NCI-H187 (cell line): ENCODE results near the gene FOXD1.
A peak's percentile ranks its signal among the peaks of the same experiment; 100 is the strongest.

Source experiments
- DNase-seq, 2 experiments: peaks; one replicate each; lab custom pipeline; 2025; lab: John Stamatoyannopoulos, UW

FOXD1 gene

DNA sequence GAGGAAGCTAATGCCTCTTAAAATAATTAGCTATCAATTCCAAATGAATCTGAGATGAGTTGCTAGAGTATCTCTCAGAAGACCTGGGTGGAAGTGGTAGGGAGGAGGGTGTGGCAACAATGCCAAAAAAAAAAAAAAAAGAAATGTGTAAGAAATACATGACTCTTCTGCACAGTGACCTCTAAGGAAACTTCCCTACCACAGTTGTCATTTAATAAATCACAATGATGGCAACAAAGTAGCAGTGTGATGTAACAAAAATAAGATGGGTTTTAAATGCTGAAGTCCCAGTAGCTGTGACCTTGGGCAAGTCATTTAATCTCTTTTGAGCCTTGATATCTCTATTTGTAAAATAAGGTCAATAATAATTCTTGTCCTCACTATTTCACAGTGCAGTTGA, 7.2 kb downstream of the FOXD1 start:
- no peak for DNase-seq

DNA sequence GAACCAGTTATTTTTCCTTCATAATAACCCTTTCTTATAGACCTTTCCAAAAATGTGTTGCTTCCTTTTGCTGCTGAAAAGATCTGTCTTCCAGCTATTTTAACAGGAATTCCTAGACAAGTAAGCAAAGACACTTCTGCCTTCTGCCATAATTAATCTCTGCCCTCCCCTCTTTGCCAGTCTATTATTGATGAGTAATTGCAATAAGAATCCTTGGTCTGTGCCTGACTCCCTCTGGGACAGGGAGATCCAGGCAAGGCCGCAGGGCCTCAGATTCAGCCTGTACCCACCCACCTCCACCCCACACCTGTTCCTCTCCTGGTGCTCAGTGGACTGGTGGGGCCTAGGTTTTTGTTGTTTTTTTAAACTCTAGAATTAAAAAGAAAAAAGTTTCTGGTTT, 8.3 kb downstream of the FOXD1 start:
- DNase-seq = no peak

DNA sequence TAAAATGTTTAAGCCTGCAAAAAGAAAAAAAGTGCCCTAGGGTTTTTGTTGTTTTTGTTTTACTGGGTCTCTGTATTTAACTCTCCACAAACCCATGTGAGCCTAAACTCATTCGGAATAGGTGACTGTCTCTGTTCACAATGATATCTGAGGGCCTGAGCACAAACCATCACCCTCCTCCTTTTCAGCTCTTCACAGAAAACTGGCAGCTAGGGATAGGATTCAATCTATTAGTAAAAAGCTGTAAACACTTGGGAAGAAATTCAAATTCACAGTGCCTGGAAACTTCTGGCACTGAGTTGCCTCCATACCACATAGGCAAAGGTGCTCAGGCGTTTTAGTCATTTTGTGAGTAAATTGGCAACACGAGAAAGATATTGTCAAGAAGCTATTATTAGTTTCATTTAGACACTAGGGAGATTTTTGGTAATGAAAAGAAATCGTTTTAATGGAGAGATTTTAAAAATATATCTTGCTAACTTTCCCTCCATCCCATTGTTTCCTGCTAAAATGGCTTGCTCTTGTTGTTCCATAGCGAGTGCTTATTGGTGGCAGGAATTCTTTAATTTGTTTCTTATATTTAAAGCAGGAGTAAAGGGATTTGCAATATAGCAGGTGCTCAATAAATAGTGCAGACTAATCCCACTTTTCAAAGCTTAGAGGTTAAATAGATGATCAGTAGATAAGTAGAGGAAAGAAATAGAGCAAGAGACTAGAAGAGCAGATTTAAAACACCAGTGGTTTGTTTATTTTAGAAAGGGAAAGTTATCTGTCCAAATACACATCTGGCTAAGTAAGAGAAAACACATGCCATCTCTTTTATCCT, 9.7 kb downstream of the FOXD1 start:
- DNase-seq = no peak

DNA sequence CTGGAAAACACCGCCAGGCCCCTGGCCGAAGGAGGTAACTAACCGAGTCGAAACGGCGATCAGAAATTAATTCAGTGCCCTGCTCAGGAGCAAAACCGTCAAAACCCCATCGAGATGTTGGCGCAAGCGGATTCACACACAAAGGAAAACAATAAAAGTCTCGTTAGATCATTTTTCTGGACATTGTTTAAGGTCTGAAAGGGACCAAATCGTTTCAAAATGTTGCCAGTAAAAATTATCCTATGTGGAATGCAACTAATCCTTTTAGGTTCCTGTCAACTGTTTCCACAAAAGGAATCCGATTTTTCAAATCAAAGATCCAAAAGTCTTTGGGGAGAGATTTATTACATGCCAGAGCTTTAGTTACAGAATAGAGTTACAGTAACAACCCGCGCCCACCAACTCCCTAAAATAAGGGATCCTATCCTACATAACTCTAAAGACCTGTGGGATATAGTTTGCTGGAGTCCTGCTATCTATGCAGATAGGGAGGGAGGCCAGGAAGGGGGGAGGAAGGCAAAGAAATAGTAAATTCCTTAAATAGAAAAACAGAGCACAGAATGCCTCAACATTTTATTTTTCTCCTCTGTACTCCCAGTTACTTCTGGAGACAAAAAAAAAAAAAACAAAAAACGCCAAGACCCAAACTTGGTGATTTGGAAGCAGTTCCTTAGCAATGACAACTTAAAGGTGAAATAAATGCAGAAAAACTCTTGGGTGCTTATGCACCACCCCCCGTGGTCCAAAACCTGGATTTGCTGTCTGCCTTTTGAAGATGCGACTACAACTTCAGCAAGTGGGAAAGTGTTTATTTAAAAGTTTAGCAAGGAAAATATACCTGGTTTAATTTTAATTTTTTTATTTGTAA, 10.6 kb downstream of the FOXD1 start:
- no peak for DNase-seq

DNA sequence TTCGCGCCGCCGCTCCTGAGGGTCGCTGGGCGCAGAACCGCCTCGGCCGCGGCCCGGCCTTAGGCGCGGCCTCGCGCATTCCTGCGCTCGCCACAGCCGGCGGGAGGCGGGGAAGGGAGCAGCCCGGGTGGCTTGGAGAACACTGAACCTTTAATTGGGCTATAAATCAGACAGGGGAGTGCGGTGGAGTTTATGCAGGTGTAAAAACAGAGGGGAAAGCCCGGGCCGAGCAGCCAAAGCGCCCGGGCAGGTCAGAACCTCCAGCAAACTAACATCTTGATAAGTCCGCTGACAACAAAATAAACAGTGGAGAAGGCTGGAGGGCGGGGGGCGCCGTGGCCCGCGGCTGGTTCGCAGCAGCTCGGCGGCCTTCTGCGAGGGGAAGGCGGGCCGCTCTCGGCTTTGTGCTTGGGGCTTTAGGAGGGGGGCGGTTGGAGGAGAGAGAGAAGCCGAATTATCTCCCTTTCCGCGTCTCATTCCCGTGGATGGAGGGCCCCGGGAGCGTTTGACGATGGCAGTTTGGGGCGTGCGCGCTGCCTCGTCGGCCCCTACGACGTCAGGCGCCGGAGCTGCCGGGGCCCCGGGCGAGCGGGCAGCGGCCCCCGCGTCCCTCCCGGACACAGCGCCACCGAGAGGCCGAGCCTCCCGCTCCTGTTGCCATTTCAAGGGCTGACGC, 11.3 kb downstream of the FOXD1 start:
- DNase-seq = no peak

DNA sequence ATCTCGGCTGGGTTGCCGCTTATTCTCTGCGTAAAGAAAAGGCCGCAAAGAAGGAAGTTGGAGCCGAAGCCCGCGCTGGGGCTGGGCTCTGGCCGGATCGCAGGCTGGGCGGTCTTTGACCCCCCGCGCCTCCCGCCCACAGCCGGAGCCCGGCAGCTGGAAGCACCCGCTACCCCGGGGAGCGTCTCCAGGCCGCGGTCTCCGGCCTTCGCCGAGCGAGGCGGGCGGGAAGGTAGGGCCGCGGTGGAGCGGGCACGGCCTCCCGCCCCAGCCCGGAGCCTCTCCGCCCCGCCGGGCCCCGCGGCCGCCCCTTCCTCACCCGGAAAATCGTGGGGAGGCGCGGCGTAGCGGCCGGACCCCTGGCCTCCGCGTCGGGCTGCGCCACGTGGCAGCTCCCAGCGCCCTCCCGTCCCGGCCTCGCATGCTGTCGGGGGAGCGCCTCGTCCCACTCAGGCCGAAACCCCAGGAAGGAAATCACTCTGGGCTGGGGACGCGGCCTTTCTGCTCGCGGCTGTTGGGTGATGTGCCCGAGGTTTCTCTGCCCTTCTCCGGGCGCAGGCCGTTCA, 12.0 kb downstream of the FOXD1 start:
- no peak for DNase-seq

DNA sequence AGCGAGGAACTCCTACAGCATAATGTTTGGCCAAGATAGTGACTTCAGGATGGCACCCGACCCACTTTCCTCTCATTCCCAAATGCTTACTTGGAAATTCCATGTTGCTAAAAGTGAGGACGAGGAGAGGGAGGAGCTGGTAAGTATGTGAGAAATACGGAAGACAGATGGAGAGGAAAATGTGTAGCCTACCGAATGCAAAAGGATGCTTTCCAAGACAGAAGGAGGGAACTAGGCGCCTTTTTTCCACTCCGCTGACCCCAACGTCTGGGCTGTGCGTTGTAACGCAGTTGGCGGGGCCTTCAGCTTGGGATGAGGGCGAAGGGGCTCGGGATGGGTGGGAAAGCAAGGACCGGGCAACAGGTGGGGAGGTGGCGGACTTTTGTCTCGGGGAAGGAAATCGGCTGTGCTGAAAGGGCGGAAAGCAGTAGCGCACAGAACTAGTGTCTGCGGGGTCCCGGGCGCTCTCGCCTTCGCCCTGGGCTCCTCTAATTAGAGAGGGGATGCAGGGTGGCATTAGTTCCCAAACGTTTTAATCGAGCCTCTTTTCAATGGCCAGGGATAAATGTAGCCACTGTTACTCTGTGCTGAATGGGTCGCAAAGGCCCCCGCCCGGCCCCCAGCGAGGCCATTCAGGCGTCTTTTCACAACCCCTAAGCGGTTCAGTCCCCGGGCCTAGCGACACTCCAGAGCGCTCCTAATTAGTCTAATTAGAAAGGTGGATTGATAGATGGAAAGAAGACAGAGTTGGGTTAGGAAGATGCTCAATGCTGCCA, 12.6 kb downstream of the FOXD1 start:
- DNase-seq = no peak

DNA sequence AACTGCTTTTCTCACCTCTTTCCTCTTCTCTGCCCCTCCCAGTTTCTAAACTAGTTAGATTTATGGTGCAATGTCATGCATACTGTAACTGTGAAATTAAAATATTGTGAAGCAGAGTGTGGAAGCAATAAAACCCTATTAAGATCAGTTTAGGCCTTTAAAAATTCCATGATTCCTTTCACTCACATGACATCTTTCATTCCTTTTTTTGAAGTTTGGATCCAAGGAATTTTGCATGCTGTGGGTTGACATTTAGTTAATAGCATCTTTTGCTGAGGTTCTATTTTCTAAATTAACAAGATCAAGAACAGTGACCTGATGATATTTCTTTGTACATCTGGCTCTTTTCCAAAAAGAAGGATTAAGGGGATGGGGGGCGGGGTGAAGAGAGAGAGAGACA, 13.7 kb downstream of the FOXD1 start:
- no peak for DNase-seq

DNA sequence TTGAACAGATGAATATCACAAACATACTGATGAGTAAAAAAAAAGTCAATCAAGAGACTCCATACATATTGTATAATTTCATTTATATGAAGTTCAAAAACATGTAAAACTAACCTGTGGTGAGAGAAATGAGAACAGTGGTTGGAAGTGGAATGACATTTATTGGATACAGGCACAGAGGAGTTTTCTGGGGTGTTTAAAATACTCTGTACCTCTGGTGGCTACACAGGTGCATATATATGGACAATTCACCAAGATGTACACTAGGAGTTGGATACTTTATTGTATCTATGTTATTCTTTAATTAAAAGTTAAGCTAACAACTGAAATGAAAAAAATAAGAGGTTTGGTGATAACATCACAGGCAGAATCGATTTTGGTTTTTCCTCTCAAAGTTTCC, 14.1 kb downstream of the FOXD1 start:
- no peak for DNase-seq

DNA sequence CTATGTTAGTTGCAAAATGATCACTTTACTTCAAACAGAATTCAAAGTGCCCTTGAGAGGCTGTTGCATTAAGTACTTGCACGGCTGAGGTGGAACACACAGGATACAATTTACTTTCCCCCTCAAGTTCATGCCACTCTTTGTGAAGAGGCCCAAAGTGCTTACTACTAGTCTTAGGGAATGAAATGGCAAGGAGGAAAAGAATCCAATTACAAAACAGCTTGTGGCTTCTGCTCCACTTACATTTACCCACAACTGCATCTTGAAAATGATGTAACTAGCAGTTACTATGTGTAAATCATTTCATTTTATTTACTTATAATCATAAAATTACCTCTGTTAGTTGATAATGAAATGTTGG, 14.6 kb downstream of the FOXD1 start:
- peak; percentile 66 to 78 for DNase-seq

DNA sequence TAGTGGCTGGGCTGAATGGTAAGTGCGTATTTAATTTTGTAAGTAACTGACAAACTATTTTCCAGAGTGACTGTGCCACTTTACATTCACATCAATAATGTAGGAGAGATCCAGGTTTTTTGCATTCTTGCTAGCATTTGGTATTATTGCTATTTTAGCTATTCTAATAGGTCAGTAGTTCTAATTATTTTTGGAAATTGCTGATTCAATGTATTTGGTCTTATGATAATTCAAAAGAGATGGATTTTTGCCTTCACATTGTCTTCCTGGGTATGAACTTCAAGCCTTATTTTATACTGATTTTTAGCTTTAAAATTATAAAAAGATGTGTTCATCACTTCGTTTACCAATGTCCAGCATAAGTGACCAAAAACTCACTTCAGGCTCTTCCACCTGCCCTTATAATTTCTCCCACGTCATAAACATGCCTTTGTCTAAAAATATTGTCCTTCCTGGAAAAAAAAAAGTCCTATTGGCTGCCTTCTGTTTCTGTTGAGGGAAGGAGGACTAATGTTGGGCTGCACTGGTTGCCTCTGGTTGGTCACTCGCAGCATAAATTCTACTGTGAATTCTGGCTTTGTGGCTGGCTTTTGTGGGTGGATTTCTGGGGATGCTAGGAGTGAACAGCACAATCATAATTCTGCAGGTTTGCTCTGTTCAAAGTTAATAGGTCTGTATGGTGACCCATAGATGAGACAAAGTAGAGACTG, 15.2 kb downstream of the FOXD1 start:
- no peak for DNase-seq

DNA sequence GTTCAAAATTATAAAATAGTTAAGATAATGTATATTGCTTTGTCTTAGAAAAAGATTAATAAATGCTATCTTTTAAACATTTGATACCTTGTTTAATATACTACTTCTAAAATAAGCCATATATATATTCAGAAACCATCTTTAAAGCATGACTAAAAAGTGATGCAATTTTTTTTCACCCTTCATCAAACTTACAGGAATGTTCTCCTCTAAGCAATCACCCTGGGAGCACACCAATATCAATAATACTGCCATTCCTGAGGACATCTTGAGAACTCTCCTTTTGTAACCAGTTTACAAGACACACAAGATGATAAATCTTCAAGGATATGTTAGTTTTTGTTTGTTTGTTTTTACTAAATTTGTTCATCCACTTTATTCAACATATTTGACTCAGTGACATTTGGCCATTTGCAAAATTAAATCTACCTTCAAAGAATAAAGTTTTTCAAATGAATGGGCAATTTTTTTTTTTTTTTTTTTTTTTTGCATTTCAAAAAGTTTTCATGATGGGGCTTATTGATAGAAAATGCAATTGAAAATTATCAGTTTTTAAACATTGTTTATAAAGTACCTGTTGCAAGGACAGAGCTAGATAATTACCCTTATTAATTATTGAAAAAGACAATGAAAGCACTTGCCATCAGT, 17.2 kb downstream of the FOXD1 start:
- no peak for DNase-seq

DNA sequence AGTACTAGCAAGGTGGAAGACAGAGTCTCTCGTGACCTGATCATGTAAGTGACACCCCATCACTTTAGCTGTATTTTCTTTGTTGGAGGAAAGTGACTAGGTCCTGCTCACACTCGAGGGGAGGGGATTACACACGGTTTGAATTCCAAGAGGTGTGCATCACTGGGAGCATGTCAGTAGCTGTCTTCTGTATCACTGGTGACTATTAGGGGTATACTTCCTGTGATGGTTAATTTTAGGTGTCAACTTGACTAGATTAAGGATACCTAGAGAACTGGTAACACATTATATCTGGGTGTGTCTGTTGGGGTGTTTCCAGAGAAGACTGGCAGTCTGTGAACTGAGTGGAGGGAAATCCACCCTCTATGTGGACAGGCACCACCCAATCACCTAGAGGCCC, 22.5 kb downstream of the FOXD1 start:
- DNase-seq = no peak

DNA sequence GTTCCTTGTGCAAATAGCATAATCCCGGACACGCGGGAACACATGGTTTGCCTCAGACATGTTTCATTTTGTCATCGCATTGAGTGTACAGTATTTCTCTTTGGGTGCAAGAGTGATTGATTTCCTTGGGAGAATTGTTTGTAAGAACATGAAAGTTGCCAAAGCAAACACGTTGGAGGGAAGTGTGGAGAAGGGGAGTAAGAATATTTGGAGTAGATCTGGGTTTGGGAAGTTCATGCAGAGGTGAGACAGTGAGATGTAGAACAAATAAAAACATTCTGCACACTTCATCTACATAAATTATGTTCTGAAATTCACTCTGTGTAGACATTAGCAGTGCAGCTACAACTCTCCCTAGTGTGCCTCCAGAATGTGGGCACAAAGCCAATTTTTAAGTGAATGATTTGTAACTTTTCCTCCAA, 24.0 kb downstream of the FOXD1 start:
- DNase-seq = no peak

DNA sequence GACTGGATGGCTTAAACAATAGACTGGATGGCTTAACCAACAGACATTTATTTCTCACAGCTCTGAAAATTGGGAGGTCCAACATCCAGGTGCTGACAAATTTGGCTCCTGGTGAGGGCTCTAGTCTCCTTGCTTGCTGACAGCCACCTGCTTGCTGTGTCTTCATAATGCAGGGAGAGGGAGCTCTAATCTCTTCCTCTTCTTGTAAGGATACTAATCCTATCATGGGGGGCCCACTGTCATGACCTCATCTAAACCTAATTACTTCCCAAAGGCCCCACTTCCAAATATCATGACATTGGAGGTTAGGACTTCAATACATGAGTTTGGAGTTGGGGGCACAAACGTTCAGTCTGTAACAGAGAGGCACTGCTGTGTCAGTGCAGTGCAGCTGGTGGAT, 26.4 kb downstream of the FOXD1 start:
- no peak for DNase-seq

DNA sequence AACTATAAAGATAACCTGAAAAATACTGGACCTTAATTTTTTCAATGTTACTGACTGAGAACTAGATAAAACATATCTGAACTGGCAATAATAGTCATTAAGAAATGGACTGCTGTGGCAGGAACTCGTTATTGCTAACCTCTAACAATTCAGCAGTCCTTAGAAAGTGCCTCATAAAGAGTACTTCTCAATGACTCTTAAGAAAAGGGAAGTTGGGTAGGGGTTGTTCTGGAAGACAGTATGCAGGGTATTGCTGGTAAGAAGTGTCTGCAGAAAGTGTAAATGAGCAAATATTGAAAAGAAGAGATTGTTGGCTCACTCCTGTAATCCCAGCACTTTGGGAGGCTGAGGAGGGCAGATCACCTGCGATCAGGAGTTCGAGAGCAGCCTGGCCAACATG, 27.9 kb downstream of the FOXD1 start:
- DNase-seq = no peak

DNA sequence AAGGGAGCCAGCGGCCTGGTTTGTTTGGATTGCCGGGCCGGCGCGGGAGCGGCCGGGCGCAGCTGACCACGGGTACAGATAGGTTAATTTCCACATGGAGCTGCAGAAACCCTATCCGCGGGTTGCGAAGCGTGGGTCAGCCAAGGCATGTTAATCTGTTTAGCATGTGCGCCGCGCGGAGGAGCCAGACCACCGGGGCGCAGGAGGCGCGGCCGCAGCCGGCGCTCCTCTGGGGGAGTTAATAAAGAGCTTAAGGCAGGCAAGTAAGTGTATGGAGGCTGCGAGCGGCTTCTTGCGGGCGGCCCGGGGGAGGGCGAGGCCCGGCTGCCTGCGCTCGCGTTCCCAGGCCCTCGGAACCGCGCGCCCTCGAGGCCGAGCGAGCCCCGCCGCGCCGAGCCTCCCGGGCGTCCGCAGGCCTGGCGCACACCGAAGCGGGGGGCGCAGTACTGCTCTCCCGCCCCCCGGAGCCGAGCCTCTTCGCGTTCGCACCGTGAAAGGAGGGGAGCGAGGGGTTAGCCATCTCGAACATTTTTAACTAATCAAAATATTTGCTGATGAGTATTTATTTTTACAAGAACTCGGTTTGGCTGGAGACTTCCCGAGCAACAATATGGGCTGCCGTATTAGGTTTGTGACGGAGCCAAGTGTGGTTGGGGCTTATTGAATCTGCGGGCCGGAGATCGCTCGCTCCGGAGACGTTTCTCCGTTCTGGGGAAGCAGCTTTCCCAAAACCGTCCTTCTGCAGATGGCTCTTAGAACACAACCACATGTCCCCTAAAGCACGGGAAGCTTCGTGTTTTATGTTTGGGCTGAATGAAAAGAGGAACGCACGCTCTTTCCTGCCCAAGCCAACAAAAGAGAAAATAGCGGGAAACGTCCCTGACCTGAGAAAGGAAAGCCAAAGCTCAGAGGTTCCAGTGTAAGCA, 28.8 kb downstream of the FOXD1 start:
- DNase-seq = no peak

DNA sequence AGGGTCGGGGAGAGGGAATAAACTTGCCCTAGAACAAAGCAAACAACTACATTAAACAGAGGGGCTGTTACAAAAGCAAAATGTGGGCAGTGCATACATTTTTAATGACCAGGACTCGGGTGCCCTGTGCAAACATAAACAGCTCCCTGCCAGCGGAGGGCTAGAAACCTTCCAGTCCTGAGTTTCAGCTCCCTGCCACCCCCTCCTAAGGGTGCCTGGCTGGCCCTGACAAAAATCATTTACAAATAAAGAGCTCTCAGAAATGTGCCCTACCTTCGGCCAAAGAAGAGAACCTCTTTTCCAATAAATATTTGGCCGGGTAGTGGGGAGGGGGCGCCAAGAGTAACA, 29.5 kb downstream of the FOXD1 start:
- DNase-seq = no peak

DNA sequence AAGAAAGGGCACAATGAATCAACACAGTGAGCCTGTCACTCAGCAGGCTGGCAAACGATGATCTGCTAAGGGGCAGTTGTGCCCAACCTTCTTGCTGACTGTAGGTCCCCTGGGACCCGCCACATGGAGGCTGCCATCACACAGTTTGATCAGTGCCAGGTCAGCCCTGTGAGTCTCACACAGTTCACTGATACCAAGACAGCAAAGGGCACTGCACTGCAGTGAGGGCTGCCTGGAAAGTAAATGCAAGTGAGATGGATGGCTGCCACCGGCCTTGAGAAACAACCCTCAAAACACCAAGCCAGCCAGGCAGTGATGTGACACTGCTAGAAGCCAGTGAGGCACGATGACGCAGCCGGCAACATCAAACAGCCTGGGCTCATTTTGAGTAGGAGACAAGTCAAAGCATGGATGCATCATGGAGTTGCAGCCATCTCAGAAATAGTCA, 30.3 kb downstream of the FOXD1 start:
- DNase-seq = no peak
